Esophagus mucosa (tissue), 1 donor: ENCODE measurements around the gene LRFN4. TPM values are rescaled to one million over a fixed set of nuclear protein-coding genes. Genes with fewer than 3 reads are reported as not detected.

ENCODE experiments used
- ATAC-seq: fragments of 200-7000 bp; cut with Tn5 transposase; one replicate; pipeline ENCODE4 v1.9.1; 2020
- total RNA-seq: library from RNA; stranded (reverse); gene quantifications from one replicate; pipeline ENCODE4 v1.2.4, GENCODE V29; 2023
- donor health status: DM: yes; HTN: yes; CAD: no.

Gene LRFN4
- total RNA-seq, 1 donor from 2014 or later = 8.6 TPM

DNA sequence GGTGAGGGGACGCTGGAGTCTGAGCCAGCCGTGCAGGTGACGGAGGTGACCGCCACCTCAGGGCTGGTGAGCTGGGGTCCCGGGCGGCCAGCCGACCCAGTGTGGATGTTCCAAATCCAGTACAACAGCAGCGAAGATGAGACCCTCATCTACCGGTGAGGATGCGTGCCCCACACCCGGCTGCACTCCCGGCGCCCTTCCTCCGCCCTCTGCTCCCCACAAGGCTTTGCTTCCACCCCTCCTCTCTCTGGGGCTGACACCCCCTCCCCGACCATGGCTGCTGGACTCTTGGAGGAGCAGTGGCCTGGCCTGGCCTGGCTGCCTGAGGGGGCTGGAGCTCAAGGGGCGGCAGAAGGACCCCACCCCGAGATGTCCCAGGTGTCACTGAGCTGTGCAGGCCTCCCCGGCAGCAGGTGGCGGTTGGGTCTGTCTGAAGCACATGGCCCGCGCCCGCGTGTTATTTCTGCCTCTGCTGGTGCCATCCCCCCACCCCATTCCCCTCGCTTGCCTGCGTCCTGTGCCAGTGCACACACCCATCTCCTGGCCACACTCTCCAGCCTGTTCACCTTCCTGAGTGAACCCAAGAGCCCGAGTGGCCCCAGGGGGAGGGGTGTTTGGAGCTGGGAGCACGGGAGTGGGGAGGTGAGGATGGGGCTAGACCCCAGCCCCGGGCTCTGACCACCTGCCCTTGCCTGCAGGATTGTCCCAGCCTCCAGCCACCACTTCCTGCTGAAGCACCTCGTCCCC is 2.2 kb downstream of the LRFN4 start:
- no peak for ATAC-seq

DNA sequence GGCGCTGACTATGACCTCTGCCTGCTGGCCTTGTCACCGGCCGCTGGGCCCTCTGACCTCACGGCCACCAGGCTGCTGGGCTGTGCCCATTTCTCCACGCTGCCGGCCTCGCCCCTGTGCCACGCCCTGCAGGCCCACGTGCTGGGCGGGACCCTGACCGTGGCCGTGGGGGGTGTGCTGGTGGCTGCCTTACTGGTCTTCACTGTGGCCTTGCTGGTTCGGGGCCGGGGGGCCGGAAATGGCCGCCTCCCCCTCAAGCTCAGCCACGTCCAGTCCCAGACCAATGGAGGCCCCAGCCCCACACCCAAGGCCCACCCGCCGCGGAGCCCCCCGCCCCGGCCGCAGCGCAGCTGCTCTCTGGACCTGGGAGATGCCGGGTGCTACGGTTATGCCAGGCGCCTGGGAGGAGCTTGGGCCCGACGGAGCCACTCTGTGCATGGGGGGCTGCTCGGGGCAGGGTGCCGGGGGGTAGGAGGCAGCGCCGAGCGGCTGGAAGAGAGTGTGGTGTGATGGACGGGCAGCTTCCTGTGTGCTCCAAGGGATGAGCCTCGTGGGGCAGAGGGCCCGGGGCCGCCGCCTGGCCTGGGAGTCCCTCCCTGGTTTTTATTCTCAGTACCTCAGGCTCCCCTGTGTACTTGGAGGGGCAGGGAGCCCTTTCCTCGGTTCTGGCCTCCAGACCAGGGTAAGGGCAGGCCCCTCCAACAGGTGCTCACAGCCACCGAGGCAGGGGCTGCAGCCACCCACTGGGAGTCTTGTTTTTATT is 3.0 kb downstream of the LRFN4 start:
- no peak for ATAC-seq

DNA sequence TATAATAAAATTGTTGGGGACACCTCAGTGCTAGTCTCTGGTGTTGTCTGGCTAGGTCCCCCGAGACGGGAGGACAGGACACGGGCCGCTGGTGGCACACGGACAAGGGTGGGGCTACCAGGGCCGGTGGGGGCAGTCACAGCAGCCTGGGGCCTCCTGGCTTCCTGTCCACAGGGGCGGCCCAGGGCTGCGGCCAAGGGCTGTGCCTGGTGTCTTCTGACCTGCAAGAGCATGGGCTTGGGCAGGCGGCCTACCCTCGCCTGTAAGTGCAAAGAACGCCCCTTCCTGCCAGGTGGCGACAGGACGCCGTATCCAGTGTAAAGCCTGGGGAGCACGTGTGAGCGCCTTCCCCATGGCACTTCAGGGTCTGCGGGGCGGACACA is 3.6 kb downstream of the LRFN4 start:
- no peak for ATAC-seq

DNA sequence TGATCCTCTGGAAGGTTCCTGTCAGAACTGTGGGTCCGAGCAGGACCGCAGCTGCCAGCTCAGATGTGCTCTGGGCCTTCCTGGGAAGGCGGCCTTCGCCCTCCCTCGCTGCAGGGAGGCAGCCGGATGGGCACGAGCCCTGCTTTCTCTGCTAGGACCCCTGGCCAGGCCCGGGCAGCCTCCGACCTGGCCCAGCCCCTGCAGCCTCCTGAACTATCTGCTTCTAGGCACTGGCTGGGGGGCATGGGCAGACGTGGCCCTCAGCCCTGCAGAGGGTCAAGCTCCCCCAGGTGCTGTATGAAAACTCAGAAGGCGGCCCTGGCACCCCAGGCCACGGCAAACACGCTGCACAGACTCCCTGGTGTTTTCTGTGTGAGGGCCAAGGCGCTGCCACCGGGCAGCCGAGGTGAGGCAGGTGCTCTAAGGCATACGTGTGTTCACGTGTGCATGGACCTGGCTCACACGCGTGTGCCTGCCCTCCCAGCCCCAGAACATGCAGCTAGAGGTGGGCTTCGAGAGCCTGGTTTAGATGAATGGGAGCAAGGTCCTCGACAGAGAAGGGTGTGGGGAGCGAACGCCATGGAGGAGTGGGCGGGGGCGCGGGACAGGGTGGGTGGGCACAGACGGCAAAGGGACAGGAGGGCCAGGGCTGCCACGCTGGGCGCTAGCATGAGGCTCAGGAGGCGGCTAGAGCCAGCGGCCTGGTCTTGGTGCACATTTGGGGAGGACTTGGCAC is 4.3 kb downstream of the LRFN4 start:
- ATAC-seq = no peak

DNA sequence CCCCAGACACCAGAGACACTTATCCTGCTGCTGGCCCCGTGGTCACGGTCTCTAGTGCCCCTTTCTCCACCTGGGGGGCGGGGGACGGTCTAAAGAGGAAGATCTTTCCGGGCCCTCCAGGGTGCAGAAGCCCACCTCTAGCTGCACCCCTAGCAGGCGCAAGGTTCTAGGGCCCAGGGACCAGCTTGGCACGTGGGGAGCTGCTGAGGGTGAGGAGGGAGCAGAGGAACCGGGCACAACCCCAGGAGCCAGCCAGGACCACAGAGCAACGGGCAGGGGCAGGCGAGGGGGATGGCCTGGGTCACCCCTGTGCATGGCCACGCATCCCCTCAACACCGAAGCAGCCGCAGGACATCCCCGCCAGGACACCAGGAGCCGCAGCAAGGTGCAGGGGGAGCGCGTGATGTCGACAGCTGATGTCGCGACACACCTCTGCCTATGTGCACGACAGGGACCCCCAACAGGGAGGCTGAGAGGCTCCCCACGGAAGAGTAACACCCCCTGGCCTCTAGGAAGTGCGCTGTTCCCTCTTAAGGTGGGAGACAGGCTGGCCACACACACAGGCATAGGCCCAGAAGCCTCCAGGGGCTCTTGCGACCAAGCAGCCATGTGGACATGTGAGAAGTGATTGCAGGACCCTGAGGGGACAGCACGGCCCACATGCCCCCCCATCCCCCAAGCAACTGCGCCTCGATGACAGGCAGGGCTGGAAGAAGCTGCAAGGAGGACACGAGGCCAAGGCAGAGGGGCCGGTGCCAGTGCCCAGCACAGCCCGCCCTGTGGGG is 5.1 kb downstream of the LRFN4 start:
- no peak for ATAC-seq

DNA sequence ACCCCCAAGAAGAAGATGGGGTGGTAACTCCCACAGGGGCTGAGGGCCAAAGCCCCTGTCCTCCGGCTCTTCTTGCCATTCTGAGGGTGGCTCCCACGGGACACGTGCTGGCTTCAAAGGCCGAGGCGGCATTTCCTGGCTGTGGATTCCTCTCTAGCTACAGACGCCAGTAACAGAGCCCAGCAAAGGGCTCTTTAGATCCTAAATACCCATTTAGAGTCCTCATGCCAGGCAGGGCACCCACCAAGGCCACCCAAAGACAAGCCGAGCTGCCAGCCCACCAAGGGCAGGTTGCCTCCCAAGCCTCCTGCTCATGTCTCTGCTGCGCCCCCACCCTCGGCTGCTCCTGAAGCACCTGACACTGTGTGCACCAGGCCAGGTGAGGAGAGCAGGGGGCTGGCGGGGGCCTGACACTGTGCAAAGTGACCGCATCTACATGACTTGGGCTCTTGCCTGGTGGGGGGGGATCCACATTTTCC is 5.7 kb downstream of the LRFN4 start:
- no peak for ATAC-seq

DNA sequence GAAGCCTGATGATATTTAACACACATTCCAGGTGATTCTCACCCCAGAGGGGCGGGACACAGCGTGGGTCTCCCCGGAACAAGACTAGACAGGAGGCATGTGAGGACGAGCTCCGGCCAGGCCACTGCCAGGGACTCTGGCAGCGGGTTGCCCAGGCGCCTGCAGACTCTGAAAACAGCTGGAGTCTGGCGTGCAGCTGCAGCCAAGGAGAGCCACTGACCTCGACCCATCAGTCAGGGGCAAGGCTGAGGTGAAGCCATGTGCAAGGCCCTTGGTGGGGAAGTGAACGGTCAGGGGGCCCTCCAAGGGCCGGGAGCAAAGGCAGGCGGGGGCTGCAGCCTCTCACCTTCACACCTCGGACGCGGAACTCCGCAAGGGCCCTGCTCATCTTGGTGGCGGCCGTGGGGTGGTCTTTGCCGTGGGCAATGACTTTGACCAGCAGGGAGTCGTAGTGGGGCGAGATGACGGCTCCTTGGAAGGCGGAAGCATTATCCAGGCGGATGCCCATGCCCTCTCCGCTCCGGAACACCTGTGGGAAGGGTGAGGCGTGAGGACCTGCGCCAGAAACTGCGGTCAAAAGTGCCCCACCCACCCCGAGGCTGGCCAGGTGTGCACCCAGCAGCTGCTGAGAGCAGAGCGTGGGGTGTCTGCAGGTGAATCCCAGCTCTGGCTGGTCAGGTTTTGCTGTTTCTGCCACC is 6.7 kb downstream of the LRFN4 start:
- peak; percentile 69 for ATAC-seq

DNA sequence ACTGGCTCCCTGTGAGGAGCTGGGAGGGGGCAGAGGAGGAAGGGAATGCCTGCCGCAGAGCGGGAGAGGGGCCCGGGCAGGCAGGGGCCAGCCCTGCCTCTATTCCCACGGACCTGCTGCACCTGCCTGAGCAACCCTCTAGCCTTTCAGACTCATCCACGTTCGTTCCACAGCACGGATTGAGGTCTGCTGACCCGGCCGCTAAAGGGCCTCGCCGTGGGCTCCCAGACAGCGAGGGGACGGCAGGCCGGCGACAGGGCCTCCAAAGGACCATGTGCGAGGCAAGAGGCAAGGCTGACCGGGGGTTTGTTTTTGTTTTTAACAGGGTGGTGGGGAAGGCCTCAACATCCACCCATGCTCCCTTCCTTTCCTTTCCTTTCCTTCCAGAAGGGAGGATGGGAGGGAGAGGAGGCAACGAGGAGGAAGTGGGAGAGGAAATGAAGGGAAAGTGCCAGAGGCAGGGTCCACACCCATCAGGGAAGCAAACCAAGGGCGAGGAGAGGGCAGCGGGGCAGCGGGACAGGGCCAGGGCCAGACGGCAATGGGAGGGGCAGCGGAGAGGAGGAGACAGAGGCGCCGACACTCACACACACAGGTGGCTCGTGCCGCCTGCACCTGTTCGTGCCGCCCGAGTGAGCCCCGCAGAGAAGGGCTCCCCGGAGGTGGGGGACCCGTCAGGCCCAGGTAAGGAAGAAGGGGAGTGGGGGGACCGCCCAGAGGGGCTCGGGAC is 7.5 kb downstream of the LRFN4 start:
- ATAC-seq = peak; percentile 3

DNA sequence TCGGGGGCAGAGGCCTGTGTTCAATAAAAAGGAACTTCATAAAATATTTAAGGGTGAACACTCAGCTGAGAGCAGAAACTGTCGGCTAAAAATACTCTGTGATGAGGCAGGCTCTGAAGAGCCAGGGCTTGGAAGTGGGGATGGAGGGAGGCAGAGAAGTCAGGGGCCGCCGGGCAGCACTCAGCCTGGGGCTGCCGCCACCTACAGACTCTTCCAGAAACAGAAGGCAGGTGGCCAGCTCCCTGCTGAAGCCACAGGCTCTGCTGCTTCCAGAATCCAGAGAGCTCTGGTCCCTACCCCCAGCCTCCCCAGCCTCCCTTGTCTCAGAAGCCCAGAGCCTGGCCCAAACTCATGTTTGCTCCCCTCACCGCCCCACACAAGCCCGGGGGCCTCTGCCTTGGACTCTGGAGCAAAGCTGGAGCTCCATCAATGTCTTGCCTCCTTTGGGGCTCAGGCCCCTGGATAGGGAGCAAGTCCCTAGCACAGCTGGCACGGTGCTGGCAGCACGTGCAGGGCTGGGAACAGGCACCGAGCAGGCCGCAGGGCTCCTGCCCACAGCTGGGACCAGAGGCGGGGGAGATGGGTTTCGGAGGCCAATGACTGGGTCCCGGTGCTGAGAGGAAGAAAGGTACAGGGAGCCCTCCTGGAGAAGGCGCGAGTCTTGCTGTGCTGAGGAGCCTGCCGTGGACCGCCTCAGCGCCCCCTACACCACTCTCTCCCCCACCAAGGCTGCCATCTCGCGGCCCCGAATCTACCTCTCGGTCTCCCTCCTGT is 8.2 kb downstream of the LRFN4 start:
- no peak for ATAC-seq

DNA sequence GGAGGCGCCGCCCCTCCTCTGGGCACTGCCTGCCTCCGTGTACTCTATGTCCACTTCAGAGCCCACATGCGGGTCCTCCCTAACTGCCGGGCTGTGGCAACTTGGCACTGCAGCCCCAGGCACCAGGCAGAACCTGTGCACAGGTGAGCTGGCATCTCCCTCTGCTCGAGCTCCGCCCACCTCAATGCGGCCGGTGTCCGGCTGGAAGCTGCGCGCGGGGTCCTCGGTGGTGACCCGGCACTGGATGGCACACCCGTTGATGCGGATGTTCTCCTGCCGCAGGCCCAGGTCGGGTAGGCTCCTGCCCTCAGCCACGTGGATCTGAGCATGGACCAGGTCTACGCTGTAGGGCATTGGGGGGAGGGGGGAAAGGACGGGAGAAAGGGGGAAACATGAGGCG is 9.1 kb downstream of the LRFN4 start:
- no peak for ATAC-seq

DNA sequence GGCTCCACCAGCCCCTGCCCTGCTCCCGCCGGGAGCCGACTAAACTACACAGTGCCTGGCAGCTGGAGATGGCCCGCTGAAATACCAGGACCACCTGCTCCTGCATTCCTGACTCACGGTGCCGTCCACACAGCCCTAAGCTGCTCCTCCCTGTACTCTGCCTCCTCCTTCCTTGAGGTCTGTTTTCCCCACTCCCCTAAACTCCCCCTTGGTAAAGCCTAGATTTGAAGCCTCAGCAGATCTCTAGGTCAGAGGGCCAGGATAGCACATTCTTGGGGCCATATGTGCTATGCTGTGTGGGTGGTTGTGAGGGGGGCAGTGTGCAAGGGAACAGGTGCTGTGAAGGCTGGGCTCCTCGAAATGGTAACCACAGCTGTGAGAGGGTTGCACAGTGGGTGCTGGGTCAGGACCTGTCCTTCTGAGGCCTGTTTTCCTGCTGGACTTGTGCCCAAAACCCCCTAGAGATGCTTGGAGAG is 9.7 kb downstream of the LRFN4 start:
- no peak for ATAC-seq

DNA sequence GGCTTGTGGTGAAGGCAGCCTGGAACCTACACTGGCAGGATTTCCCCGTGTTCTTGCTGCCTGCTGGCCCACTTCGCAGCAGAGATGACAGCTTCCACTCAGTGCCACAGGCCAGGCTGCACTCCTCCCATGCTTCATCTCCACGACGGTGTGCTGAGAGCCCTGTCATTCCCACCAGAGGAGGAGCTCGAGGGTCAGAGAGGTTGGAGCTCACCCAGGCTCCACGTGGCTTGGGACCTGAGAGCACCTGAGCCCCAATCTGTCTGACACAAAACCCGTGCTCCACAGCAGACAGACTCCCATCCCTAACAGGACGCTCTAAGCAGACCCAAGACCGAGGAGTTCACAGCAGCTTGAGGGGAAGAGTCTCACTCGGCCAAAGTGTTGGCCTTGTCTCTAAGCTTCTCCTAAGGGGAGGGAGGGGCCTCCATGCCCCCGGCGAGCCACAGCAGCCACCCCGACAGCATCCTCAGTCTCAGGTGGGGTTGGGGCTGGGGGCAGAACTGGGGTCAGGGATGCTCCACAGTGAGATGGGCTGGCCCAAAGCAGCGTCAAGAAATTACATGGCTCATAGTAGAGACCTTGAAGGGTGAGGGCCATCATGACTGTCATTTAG is 10.7 kb downstream of the LRFN4 start:
- ATAC-seq = no peak

DNA sequence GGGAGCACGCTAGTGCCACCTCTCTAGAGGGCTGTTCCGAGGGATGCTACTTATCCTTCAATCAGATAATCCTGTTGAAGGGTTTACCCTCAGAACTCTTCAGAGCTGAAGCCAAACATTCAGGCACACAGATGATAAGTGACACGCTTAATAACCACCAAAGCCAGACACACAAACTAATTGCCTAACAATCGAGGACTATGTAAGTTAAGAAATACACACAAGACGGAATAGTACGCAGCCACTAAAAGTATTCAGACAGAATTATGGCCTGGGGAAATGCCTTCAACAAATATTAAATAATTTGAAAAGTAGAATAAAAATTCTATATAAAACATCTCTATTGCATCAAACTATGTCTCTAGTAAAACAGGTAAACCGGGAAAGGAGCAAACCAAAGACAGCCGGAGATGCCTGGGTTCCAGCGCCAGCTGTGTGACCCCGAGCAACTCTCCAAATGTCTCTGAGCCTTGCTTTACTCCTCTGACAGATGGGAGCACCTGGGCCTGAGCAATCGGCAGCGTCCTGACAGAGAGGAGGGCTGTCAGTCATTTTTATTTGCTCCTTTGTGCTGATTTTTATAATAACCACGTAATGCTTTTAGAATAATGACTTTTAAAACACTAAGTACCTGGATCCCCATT is 11.3 kb downstream of the LRFN4 start:
- ATAC-seq = no peak

DNA sequence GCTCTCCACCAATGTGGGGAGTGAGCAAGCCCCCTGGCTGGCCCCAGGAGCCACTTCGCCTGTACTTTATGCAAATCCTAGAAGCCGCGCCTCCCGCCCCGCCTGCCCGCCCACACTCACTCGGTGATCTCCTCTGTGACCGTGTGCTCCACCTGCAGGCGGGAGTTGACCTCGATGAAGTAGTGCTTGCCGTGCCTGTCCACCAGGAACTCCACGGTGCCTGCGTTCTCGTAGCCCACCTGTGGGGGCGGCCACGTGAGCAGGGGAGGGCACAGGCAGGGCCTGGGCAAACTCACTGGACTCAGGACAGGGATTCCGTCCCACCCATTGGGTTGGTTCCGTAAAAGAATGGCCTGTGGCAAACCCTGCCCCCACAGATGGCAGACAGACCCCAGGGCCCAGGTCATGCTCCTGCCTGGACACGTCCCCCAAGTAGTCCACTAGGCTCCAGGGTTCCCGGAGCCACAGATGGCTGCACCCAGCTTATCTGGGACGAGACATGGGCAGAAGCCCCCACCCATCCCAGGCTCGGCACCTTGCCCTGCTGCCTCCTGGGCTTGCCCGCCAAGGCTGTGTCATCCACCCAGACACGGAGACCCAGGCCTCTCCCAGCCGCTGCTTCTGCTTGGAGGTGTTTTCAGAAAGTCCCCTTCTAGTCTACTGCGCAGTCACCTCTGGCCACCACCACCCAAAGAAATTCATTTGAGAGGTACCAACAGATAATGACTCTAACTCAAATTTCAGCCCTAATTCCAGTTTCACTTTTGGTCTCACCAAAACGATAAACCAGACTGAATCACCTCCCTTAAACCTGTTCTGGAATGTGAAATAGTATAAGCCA is 12.1 kb downstream of the LRFN4 start:
- ATAC-seq = peak; percentile 56

DNA sequence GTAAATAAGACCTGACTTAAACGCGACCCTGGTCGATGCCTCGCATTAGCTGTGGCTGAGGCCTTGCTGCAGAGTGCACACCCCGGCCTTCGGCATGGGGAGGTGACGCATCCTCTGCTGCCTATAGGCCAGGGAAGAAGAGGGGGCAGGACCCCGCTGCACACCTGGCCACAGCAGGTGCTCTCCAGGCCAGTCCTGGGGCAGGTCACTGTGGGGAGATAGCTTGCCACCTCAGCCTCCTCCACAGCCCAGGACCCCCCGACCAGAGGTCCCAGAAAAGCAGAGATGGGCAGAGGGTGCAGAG is 12.7 kb downstream of the LRFN4 start:
- peak; percentile 4 for ATAC-seq

DNA sequence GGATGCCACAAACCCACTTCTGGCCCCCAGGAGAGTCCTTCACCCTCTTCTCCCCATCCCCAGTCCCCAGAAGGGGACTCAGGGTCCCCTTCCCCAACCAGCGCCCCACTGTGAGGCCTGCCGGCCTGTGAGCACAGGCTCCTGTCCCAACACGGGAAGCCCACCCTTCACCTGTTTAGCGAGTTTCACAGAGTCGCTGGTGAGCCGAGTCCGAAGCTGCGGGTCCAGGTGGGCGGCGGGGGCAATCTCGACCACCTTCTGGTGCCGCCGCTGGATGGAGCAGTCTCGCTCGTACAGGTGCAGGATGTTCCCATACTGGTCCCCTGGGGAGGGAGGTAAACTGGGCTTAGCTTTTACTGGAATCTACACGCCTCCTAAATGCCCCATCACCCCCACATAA is 13.3 kb downstream of the LRFN4 start:
- ATAC-seq = no peak

DNA sequence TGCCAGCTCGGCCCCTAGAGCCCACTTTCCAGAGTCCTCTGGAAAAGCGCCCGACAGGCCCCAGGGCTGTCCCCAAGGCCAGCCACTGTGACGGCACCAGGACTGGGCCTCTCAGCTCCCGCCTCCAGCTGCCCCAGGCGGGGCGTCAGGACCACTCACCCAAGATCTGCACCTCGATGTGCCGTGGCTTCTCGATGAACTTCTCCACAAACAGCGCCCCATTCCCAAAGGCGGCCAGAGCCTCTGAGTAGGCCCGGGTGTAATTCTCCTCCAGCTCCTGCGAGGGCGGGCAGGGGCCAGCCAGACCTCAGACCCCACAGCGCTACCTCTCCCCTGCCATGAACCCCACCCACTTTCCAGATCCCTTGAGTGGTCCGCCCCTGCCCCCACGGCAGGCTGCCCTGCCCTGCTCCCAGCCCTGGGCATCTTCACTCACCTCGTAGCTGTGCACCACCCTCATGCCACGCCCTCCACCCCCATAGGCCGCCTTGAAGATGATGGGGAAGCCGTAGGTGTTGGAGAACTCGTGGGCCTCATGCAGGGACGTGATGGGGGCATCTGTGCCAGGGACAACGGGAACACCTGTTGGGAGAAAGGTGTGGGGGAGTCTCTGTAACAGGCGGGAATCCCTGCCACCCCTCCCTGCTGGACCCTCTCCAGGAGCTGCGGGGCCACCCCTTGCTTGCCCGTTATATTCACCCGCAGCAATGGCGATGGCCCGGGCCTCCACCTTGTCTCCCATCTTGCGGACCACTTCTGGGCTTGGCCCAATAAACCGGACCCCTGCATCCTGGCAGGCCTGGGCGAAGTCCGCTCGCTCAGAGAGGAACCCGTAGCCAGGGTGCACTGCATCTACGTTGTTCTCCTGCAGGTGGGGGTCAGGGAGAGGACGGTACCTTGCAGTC is 14.0 kb downstream of the LRFN4 start:
- ATAC-seq = no peak
